BLaER1 (cell line): ENCODE results near the gene EZR.
"Not testable (repeated sequence)": the region's sequence is repeated elsewhere in the genome, so short reads cannot be mapped to it uniquely, and the experiment has no call there.

ENCODE experiments used
- H3K27ac ChIP-seq: shearing (Covaris generic); formaldehyde crosslinking; 2 replicates; pipeline ENCODE4 v1.8.1; 2022
- H3K27me3 ChIP-seq: shearing (Covaris generic); formaldehyde crosslinking; 2 replicates; pipeline ENCODE4 v1.8.1; 2022
- H3K36me3 ChIP-seq: shearing (Covaris generic); formaldehyde crosslinking; 2 replicates; pipeline ENCODE4 v1.8.1; 2022
- H3K4me1 ChIP-seq: shearing (Covaris generic); formaldehyde crosslinking; 2 replicates; pipeline ENCODE4 v1.8.1; 2022
- H3K4me2 ChIP-seq: shearing (Covaris generic); formaldehyde crosslinking; 2 replicates; pipeline ENCODE4 v1.8.1; 2022
- H3K4me3 ChIP-seq: shearing (Covaris generic); formaldehyde crosslinking; 2 replicates; pipeline ENCODE4 v1.8.1; 2022
- H3K9ac ChIP-seq: shearing (Covaris generic); formaldehyde crosslinking; 2 replicates; pipeline ENCODE4 v1.8.1; 2022
- H3K9me3 ChIP-seq: shearing (Covaris generic); formaldehyde crosslinking; 2 replicates; pipeline ENCODE4 v1.8.1; 2022
- H4K20me1 ChIP-seq: shearing (Covaris generic); formaldehyde crosslinking; 2 replicates; pipeline ENCODE4 v1.8.1; 2022
- Cebpa-rat ChIP-seq: shearing (Covaris generic); IDR thresholded peaks from 2 replicates; pipeline ENCODE4 v1.8.1; 2022

The EZR gene

GRCh38 chr6:158799051-158799792 is 19.9 kb downstream of the EZR start:
- H3K9ac ChIP-seq = no peak overlapping the region
- H3K27me3 ChIP-seq = no peaks in the 10 kb centered on the region
- H4K20me1 ChIP-seq = peaks cover 96% of the 10 kb centered on the region
- H3K36me3 ChIP-seq = peaks cover 38% of the 10 kb centered on the region
- peaks cover 84% of the 10 kb centered on the region for H3K4me1 ChIP-seq
- peak overlapping the region; percentile 39; the same call in 1 of the 2 replicates for H3K27ac ChIP-seq
- peaks cover 6% of the 10 kb centered on the region; the same call in 1 of the 2 replicates for H3K9me3 ChIP-seq
- no peak for TF ChIP-seq Cebpa-rat
- no peak overlapping the region for H3K4me3 ChIP-seq
- H3K4me2 ChIP-seq = peak overlapping the region; percentile 89

GRCh38 chr6:158798311-158798710 is 20.9 kb downstream of the EZR start:
- Histone ChIP-seq H3K36me3 (peaks cover 38% of the 10 kb centered on the region), H3K4me2 (peak overlapping the region; percentile 89), H3K27ac (no peak overlapping the region; the same call in 1 of the 2 replicates), H3K27me3 (no peaks in the 10 kb centered on the region), H3K4me1 (peaks cover 87% of the 10 kb centered on the region), H3K9ac (no peak overlapping the region), H3K9me3 (peaks cover 6% of the 10 kb centered on the region; the same call in 1 of the 2 replicates), H4K20me1 (peaks cover 99% of the 10 kb centered on the region), H3K4me3 (no peak overlapping the region)
- no peak for TF ChIP-seq Cebpa-rat

- H3K4me2 ChIP-seq = peak overlapping the region; percentile 89
- H3K36me3 ChIP-seq = peaks cover 38% of the 10 kb centered on the region
- H3K9me3 ChIP-seq = peaks cover 6% of the 10 kb centered on the region; the same call in 1 of the 2 replicates
- peaks cover 87% of the 10 kb centered on the region for H3K4me1 ChIP-seq
- H4K20me1 ChIP-seq = peaks cover 100% of the 10 kb centered on the region
- no peak for TF ChIP-seq Cebpa-rat
- H3K4me3 ChIP-seq = no peak overlapping the region
- no peak overlapping the region for H3K9ac ChIP-seq
- no peaks in the 10 kb centered on the region for H3K27me3 ChIP-seq
- no peak overlapping the region for H3K27ac ChIP-seq
Observed at GRCh38 chr6:158797331-158798310, 21.5 kb downstream of the EZR start.

- Histone ChIP-seq H3K4me2 (0 out of 2 replicates have a peak overlapping the region, but pooled peaks have one; percentile 10), H3K36me3 (peaks cover 38% of the 10 kb centered on the region), H3K27ac (no peak overlapping the region), H3K27me3 (no peaks in the 10 kb centered on the region), H3K9me3 (peaks cover 6% of the 10 kb centered on the region; the same call in 1 of the 2 replicates), H4K20me1 (peaks cover 100% of the 10 kb centered on the region), H3K4me3 (no peak overlapping the region), H3K4me1 (peaks cover 87% of the 10 kb centered on the region), H3K9ac (no peak overlapping the region)
- TF ChIP-seq Cebpa-rat = no peak
Observed at GRCh38 chr6:158796353-158796752, 22.8 kb downstream of the EZR start.

GRCh38 chr6:158795516-158795915 is 23.7 kb downstream of the EZR start:
- H3K9ac ChIP-seq = no peak overlapping the region
- TF ChIP-seq Cebpa-rat = no peak
- no peak overlapping the region for H3K27ac ChIP-seq
- H3K4me2 ChIP-seq = 0 out of 2 replicates have a peak overlapping the region, but pooled peaks have one; percentile 10
- peaks cover 6% of the 10 kb centered on the region; the same call in 1 of the 2 replicates for H3K9me3 ChIP-seq
- H4K20me1 ChIP-seq = peaks cover 100% of the 10 kb centered on the region
- no peak overlapping the region for H3K4me3 ChIP-seq
- peaks cover 30% of the 10 kb centered on the region for H3K36me3 ChIP-seq
- H3K27me3 ChIP-seq = no peaks in the 10 kb centered on the region
- peaks cover 87% of the 10 kb centered on the region for H3K4me1 ChIP-seq

- no peak overlapping the region for H3K4me2 ChIP-seq
- peaks cover 97% of the 10 kb centered on the region for H4K20me1 ChIP-seq
- no peak overlapping the region for H3K9ac ChIP-seq
- no peak overlapping the region for H3K27ac ChIP-seq
- H3K9me3 ChIP-seq = peaks cover 6% of the 10 kb centered on the region; the same call in 1 of the 2 replicates
- peaks cover 20% of the 10 kb centered on the region for H3K36me3 ChIP-seq
- peaks cover 85% of the 10 kb centered on the region for H3K4me1 ChIP-seq
- no peak for TF ChIP-seq Cebpa-rat
- no peak overlapping the region for H3K4me3 ChIP-seq
- no peaks in the 10 kb centered on the region for H3K27me3 ChIP-seq
Observed at GRCh38 chr6:158793432-158793831, 25.7 kb downstream of the EZR start.

GRCh38 chr6:158792505-158792904 is 26.7 kb downstream of the EZR start:
- Histone ChIP-seq H3K4me2 (peak overlapping the region; percentile 91), H3K4me1 (peaks cover 85% of the 10 kb centered on the region), H3K27ac (peak overlapping the region; percentile 28; the same call in 1 of the 2 replicates), H3K36me3 (peaks cover 29% of the 10 kb centered on the region), H4K20me1 (peaks cover 97% of the 10 kb centered on the region)
- not testable (repeated sequence) for H3K4me3 ChIP-seq, H3K27me3 ChIP-seq, H3K9me3 ChIP-seq, H3K9ac ChIP-seq

- Histone ChIP-seq H3K36me3 (peaks cover 36% of the 10 kb centered on the region), H3K4me2 (peak overlapping the region; percentile 91), H3K9ac (no peak overlapping the region), H3K27me3 (no peaks in the 10 kb centered on the region), H3K27ac (peak overlapping the region; percentile 79; the same call in 1 of the 2 replicates), H3K4me3 (no peak overlapping the region), H3K4me1 (peaks cover 84% of the 10 kb centered on the region), H3K9me3 (peaks cover 6% of the 10 kb centered on the region; the same call in 1 of the 2 replicates), H4K20me1 (peaks cover 93% of the 10 kb centered on the region)
- TF ChIP-seq Cebpa-rat = no peak
Observed at GRCh38 chr6:158791274-158791855, 27.8 kb downstream of the EZR start.
